ENCODE measurements around the gene HS3ST5.

HS3ST5 gene

DNA sequence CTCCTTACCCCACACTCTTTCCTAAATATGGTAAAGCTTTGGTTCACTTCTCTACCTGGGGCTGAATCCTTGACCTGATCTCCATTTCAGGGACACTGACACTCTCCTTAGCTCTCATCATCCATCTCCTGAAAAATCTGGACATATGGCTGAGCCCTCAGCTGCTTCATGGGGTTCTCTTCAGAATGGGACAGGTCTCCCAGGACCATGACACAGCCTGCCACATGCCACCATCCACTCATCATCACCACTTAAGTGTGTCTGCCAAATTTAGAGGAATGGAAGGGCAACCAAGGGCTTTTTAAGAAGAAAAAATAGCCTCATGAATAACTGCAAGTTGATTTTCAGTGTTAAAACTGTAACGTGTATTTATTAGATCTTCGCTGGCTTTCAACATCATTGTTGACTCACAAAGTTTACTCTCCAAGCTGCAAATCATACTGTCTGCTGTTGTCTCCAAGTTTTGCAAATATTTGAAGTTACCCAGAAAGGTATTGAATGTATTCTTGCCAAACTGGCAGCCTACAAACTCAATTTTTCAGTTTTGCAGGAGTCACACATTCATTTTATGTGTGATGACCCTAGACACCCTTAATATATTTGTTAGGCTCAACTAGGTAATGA is 41.1 kb downstream of the HS3ST5 start:
- H3K4me1 Mint-ChIP-seq = no peaks in the 10 kb centered on the region
- H3K4me3 Mint-ChIP-seq = no peak overlapping the region

DNA sequence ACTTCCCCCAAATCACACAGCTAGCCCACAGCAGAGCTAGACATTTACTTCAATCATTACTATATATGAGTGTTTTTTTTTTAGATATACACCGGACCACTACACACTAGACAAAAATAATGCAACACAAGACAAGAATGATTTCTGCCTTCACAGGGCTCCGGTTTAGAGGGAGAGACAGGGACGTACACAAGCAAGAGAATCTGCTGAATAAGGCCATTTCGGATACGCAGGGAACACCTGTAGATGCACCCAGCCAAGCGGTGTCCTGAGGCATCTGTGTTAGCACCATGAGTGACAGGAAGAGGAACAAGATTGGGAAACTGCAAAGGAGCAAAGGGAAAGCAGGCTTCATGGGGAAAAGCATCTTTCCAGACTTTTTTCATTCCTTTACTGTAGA is 45.7 kb downstream of the HS3ST5 start:
- Mint-ChIP-seq H3K27me3 (no peaks in the 10 kb centered on the region), H3K9me3 (no peaks in the 10 kb centered on the region), H3K4me3 (no peak overlapping the region)

More for the DNA sequence above, 41.1 kb downstream of the HS3ST5 start:
- Mint-ChIP-seq H3K36me3 (no peaks in the 10 kb centered on the region), H3K27ac (no peak overlapping the region), H3K27me3 (no peaks in the 10 kb centered on the region), H3K9me3 (no peaks in the 10 kb centered on the region)

DNA sequence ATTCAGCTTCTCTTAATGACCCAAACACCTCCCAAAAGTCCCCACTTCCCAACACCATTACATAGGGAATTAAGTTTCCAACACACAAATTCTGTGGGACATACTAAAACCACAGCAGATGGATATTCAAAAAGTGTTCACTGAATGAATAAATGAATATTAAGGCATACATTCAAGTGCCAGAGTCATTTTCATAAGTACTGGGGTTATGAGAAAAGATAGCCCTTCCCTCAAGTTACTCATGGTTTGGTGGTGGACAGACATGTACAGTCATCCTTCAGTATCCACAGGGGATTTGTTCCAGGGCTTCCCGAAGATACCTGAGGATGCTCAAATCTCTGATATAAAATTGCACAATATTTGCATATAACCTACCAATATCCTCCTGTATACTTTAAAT is 50.4 kb downstream of the HS3ST5 start:
- H3K9me3 Mint-ChIP-seq = no peaks in the 10 kb centered on the region
- no peaks in the 10 kb centered on the region for H3K4me1 Mint-ChIP-seq
- no peak overlapping the region for H3K27ac Mint-ChIP-seq
- no peaks in the 10 kb centered on the region for H3K27me3 Mint-ChIP-seq
- no peak overlapping the region for H3K4me3 Mint-ChIP-seq
- H3K36me3 Mint-ChIP-seq = no peaks in the 10 kb centered on the region

More for the DNA sequence above, 45.7 kb downstream of the HS3ST5 start:
- no peak overlapping the region for H3K27ac Mint-ChIP-seq
- H3K4me1 Mint-ChIP-seq = no peaks in the 10 kb centered on the region
- H3K36me3 Mint-ChIP-seq = no peaks in the 10 kb centered on the region

- Mint-ChIP-seq H3K4me3 (no peak overlapping the region), H3K27ac (no peak overlapping the region), H3K4me1 (no peaks in the 10 kb centered on the region)
Observed at GRCh38 chr6:114291428-114291827, 51.4 kb downstream of the HS3ST5 start.

GRCh38 chr6:114290864-114291263 is 52.0 kb downstream of the HS3ST5 start:
- H3K4me1 Mint-ChIP-seq = no peaks in the 10 kb centered on the region
- H3K4me3 Mint-ChIP-seq = no peak overlapping the region
- no peak overlapping the region for H3K27ac Mint-ChIP-seq
- no peaks in the 10 kb centered on the region for H3K9me3 Mint-ChIP-seq
- no peaks in the 10 kb centered on the region for H3K36me3 Mint-ChIP-seq
- H3K27me3 Mint-ChIP-seq = no peaks in the 10 kb centered on the region

More at GRCh38 chr6:114291428-114291827, 51.4 kb downstream of the HS3ST5 start:
- Mint-ChIP-seq H3K9me3 (no peaks in the 10 kb centered on the region), H3K36me3 (no peaks in the 10 kb centered on the region), H3K27me3 (no peaks in the 10 kb centered on the region)

DNA sequence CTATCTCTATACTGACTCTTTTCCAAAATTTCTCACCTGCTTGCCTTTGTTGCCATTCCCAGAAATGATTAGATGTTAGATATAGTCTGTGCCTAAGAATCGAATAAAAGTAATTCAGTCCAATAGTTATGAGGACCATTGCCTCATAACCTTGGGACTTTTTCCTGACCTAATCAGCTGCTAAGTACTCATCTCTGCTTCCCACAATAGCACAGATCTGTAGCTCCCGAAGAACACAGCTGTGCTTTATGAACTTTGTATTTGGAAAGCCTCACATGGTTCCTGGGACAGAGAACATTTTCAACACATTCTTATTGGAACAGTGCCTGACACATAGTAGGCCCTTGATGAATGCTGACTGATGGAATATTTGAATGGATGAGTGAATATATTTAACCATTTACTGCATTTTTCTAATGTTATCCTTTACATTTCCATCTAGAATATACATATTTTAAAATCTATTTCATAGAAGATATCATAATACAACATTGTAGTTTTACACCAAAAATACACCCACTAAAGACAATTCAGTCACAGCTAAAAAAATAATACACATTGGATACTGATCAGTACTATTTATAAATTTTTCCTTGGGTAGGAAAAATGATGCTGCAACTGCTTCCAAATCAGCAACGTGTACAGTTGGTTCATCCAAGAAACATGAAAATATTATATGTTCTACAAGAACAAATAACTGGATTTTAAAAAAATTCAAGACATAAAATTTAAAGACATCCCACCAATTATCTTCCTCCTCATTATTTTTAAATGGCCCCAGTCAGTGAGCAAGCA is 53.9 kb downstream of the HS3ST5 start:
- Mint-ChIP-seq H3K4me1 (no peaks in the 10 kb centered on the region), H3K27ac (no peak overlapping the region), H3K27me3 (no peaks in the 10 kb centered on the region), H3K36me3 (no peaks in the 10 kb centered on the region), H3K4me3 (no peak overlapping the region), H3K9me3 (no peaks in the 10 kb centered on the region)

- no peak overlapping the region for H3K27ac Mint-ChIP-seq
- H3K36me3 Mint-ChIP-seq = no peaks in the 10 kb centered on the region
- no peak overlapping the region for H3K4me3 Mint-ChIP-seq
- H3K9me3 Mint-ChIP-seq = no peaks in the 10 kb centered on the region
- H3K4me1 Mint-ChIP-seq = no peaks in the 10 kb centered on the region
- peaks cover 2% of the 10 kb centered on the region for H3K27me3 Mint-ChIP-seq
Observed at GRCh38 chr6:114287461-114287860, 55.4 kb downstream of the HS3ST5 start.

DNA sequence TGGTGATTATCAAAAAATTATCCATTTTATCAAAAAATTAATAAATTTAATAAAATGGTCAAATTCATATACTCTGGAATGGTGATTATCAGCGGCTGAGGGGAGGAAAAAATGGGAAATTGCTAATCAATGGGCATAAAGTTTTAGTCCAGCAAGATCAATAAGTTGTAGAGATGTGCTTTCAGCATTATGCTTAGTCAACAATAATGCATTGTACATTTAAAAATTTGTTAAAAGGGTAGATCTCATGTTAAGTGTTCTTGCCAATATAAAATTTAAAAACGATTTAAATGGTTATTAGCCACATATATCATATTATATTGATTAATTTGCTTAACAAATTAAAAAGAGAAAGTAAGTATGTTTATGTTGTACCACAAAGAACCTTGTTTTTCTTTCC is 56.6 kb downstream of the HS3ST5 start:
- Mint-ChIP-seq H3K27me3 (peaks cover 3% of the 10 kb centered on the region), H3K4me3 (no peak overlapping the region), H3K36me3 (no peaks in the 10 kb centered on the region)

GRCh38 chr6:114284281-114284680 is 58.5 kb downstream of the HS3ST5 start:
- Mint-ChIP-seq H3K4me3 (no peak overlapping the region), H3K27me3 (peaks cover 8% of the 10 kb centered on the region), H3K4me1 (no peaks in the 10 kb centered on the region), H3K36me3 (no peaks in the 10 kb centered on the region), H3K27ac (no peak overlapping the region), H3K9me3 (no peaks in the 10 kb centered on the region)

More for the DNA sequence above, 56.6 kb downstream of the HS3ST5 start:
- H3K27ac Mint-ChIP-seq = no peak overlapping the region
- no peaks in the 10 kb centered on the region for H3K9me3 Mint-ChIP-seq
- H3K4me1 Mint-ChIP-seq = no peaks in the 10 kb centered on the region

- Mint-ChIP-seq H3K27ac (no peak overlapping the region), H3K27me3 (peaks cover 8% of the 10 kb centered on the region), H3K4me1 (no peaks in the 10 kb centered on the region), H3K9me3 (no peaks in the 10 kb centered on the region), H3K4me3 (no peak overlapping the region), H3K36me3 (no peaks in the 10 kb centered on the region)
Observed at GRCh38 chr6:114282292-114282691, 60.5 kb downstream of the HS3ST5 start.

DNA sequence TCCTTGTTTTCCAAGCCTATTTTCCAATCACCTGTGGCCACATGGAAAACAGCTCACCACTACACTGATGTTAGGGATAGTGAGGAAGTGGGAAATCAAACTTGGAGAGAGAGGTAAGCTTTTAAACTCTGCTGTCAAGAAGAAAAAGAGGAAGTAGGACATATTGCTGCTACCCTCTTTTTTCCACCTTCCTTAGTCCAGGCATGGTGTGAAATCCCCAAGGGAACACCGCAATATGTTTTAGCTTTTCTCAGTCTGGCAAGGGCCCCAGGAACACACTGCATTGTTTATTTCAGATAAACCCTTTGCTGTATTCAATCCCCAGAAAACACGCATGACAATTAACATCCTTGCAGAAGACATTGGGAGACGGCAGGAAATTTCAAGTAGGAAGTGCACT is 61.3 kb downstream of the HS3ST5 start:
- Mint-ChIP-seq H3K27me3 (peaks cover 8% of the 10 kb centered on the region), H3K9me3 (no peaks in the 10 kb centered on the region), H3K36me3 (no peaks in the 10 kb centered on the region), H3K4me1 (no peaks in the 10 kb centered on the region), H3K4me3 (no peak overlapping the region), H3K27ac (no peak overlapping the region)

- peaks cover 8% of the 10 kb centered on the region for H3K27me3 Mint-ChIP-seq
- no peak overlapping the region for H3K27ac Mint-ChIP-seq
- no peak overlapping the region for H3K4me3 Mint-ChIP-seq
- no peaks in the 10 kb centered on the region for H3K9me3 Mint-ChIP-seq
- no peaks in the 10 kb centered on the region for H3K4me1 Mint-ChIP-seq
- no peaks in the 10 kb centered on the region for H3K36me3 Mint-ChIP-seq
Observed at GRCh38 chr6:114280239-114280982, 62.4 kb downstream of the HS3ST5 start.

DNA sequence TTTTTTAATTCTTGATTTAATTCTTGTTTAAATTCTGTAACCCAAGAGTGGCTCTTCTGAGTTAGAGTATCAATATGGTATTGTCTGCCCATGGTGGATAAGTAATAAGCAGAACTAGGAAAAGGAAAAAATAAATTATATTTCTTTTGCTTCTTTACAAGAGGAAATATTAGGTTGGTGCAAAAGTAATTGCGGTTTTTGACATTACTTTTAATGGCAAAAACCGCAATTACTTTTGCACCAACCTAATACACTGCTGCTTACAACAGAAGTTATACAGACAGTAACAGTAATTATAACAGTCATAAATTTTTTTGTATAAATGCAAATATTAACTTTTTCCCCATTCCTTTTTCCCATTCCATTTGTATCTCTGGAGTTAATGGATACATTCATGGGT is 65.6 kb downstream of the HS3ST5 start:
- Mint-ChIP-seq H3K27ac (no peak overlapping the region), H3K36me3 (no peaks in the 10 kb centered on the region), H3K27me3 (peaks cover 5% of the 10 kb centered on the region), H3K4me1 (no peaks in the 10 kb centered on the region), H3K9me3 (no peaks in the 10 kb centered on the region), H3K4me3 (no peak overlapping the region)

- Mint-ChIP-seq H3K36me3 (no peaks in the 10 kb centered on the region), H3K9me3 (no peaks in the 10 kb centered on the region), H3K27me3 (peaks cover 5% of the 10 kb centered on the region), H3K4me3 (no peak overlapping the region), H3K4me1 (no peaks in the 10 kb centered on the region), H3K27ac (no peak overlapping the region)
Observed at GRCh38 chr6:114276783-114277182, 66.0 kb downstream of the HS3ST5 start.

GRCh38 chr6:114274836-114275235 is 68.0 kb downstream of the HS3ST5 start:
- Mint-ChIP-seq H3K4me3 (no peak overlapping the region), H3K36me3 (no peaks in the 10 kb centered on the region), H3K27me3 (peaks cover 4% of the 10 kb centered on the region), H3K4me1 (no peaks in the 10 kb centered on the region), H3K27ac (no peak overlapping the region), H3K9me3 (no peaks in the 10 kb centered on the region)

DNA sequence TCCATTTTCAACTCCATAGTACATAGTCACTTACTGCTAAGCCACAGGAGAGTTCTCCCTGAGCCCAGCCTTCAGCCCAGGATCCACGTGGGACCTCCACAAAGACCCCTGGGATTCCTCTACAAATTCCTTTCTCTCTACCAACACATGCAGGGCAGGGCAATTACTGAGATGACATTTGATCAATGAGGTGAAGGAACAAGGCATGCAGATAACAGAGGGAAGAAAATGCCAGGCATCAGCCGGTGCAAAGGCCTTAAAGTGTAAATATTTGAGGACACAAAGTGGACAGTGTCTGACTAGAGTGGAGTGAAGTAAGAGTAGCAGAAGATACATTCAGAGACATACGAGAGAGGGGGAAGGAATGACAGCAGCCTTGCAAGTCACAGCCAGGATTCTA is 70.2 kb downstream of the HS3ST5 start:
- H3K27me3 Mint-ChIP-seq = no peaks in the 10 kb centered on the region
- no peaks in the 10 kb centered on the region for H3K4me1 Mint-ChIP-seq
- H3K4me3 Mint-ChIP-seq = no peak overlapping the region
- H3K9me3 Mint-ChIP-seq = no peaks in the 10 kb centered on the region
- no peak overlapping the region for H3K27ac Mint-ChIP-seq
- H3K36me3 Mint-ChIP-seq = no peaks in the 10 kb centered on the region
